Lower leg skin (tissue), 3 donors: ENCODE data around the gene HTR3A.

Experiments
- POLR2A ChIP-seq, 2 donors: fragments of 450-650 bp; IDR thresholded peaks; one replicate each; pipeline ENCODE4 v1.6.1; 2016 to 2017; ENCODE audit warnings: antibody characterized with exemption in 2 of 2, mild to moderate bottlenecking in 1 of 2, moderate library complexity in 1 of 2
- TF ChIP-seq, protein P1 (sequence below), 3 donors: fragments of 450-650 bp; IDR thresholded peaks; one replicate each; pipeline ENCODE4 v1.5.1; 2016; ENCODE audit warnings: antibody characterized with exemption in 3 of 3, mild to moderate bottlenecking in 3 of 3, moderate library complexity in 2 of 3

DNA sequence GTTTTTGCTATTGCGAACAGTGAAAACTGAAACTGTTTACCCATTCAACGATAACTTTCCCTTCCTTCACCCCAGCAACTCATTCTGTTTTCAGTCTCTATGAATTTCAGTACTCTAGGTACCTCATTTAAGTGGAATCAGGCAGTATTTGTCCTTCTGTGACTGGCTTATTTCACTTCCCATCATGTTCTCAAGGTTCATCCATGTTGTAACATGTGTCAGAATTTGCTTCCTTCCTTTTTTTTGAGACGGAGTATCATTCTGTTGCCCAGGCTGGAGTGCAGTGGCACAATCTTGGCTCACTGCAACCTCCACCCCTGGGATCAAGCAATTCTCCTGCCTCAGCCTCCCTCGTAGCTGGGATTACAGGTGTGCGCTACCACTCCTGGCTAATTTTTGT lies 46.6 kb upstream of the HTR3A start:
- TF ChIP-seq, protein P1, sequence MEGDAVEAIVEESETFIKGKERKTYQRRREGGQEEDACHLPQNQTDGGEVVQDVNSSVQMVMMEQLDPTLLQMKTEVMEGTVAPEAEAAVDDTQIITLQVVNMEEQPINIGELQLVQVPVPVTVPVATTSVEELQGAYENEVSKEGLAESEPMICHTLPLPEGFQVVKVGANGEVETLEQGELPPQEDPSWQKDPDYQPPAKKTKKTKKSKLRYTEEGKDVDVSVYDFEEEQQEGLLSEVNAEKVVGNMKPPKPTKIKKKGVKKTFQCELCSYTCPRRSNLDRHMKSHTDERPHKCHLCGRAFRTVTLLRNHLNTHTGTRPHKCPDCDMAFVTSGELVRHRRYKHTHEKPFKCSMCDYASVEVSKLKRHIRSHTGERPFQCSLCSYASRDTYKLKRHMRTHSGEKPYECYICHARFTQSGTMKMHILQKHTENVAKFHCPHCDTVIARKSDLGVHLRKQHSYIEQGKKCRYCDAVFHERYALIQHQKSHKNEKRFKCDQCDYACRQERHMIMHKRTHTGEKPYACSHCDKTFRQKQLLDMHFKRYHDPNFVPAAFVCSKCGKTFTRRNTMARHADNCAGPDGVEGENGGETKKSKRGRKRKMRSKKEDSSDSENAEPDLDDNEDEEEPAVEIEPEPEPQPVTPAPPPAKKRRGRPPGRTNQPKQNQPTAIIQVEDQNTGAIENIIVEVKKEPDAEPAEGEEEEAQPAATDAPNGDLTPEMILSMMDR (IDR thresholded peaks at IDR 0.05) = no peak
- TF ChIP-seq POLR2A (IDR thresholded peaks at IDR 0.05) = no peak
